Measurements from ENCODE around the gene TLR10.

Gene TLR10

GRCh38 chr4:38762560-38762959 is 20.2 kb downstream of the TLR10 start:
- Histone ChIP-seq H3K9me2 (ENCODE audit: low read depth, low read length) (no peaks in the 10 kb centered on the region), H3K9ac (ENCODE audit: low read length) (peak overlapping the region; percentile 94), H3K79me2 (ENCODE audit: insufficient read depth, low read length) (no peaks in the 10 kb centered on the region), H2AFZ (ENCODE audit: low read length) (no peak overlapping the region), H3K27me3 (ENCODE audit: insufficient read depth, low read length) (no peaks in the 10 kb centered on the region), H3K4me3 (ENCODE audit: low read depth, low read length, poor library complexity, severe bottlenecking) (peak overlapping the region; percentile 50), H3K36me3 (ENCODE audit: insufficient read depth, low read length) (peaks cover 26% of the 10 kb centered on the region), H3K4me2 (ENCODE audit: low read length) (peak overlapping the region; percentile 78), H3K9me3 (ENCODE audit: low read length) (peaks cover 5% of the 10 kb centered on the region; the same call in 1 of the 2 replicates), H3K27ac (ENCODE audit: low read depth, low read length, poor library complexity, severe bottlenecking) (peak overlapping the region; percentile 100), H3K4me1 (ENCODE audit: insufficient read depth, low read length, severe bottlenecking) (peaks cover 67% of the 10 kb centered on the region), H3F3A (ENCODE audit: insufficient read depth, low read length) (peaks cover 4% of the 10 kb centered on the region; the same call in 1 of the 2 replicates), H4K20me1 (ENCODE audit: insufficient read depth, low read length) (no peaks in the 10 kb centered on the region)
- TF ChIP-seq CTCF (IDR thresholded peaks at IDR 0.05; ENCODE audit: low read length) = no peak
- TF ChIP-seq EZH2 (IDR thresholded peaks at IDR 0.05; ENCODE audit: borderline replicate concordance, low read length) = no peak

- Histone ChIP-seq H3K4me1 (ENCODE audit: insufficient read depth, low read length, severe bottlenecking) (peaks cover 73% of the 10 kb centered on the region), H3K9ac (ENCODE audit: low read length) (peak overlapping the region; percentile 67), H3K9me2 (ENCODE audit: low read depth, low read length) (no peaks in the 10 kb centered on the region), H3F3A (ENCODE audit: insufficient read depth, low read length) (peaks cover 4% of the 10 kb centered on the region; the same call in 1 of the 2 replicates), H2AFZ (ENCODE audit: low read length) (no peak overlapping the region), H3K27me3 (ENCODE audit: insufficient read depth, low read length) (no peaks in the 10 kb centered on the region), H3K4me3 (ENCODE audit: low read depth, low read length, poor library complexity, severe bottlenecking) (no peak overlapping the region), H4K20me1 (ENCODE audit: insufficient read depth, low read length) (no peaks in the 10 kb centered on the region), H3K79me2 (ENCODE audit: insufficient read depth, low read length) (no peaks in the 10 kb centered on the region), H3K9me3 (ENCODE audit: low read length) (no peaks in the 10 kb centered on the region), H3K27ac (ENCODE audit: low read depth, low read length, poor library complexity, severe bottlenecking) (peak overlapping the region; percentile 100), H3K36me3 (ENCODE audit: insufficient read depth, low read length) (peaks cover 3% of the 10 kb centered on the region; the same call in 1 of the 2 replicates), H3K4me2 (ENCODE audit: low read length) (peak overlapping the region; percentile 78)
- no peak for TF ChIP-seq CTCF (IDR thresholded peaks at IDR 0.05; ENCODE audit: low read length)
- TF ChIP-seq EZH2 (IDR thresholded peaks at IDR 0.05; ENCODE audit: borderline replicate concordance, low read length) = no peak
Measured at GRCh38 chr4:38759790-38760122, 23.0 kb downstream of the TLR10 start.

GRCh38 chr4:38759113-38759789 is 23.5 kb downstream of the TLR10 start:
- Histone ChIP-seq H3K27ac (ENCODE audit: low read depth, low read length, poor library complexity, severe bottlenecking) (peak overlapping the region; percentile 100), H3K27me3 (ENCODE audit: insufficient read depth, low read length) (no peaks in the 10 kb centered on the region), H3K79me2 (ENCODE audit: insufficient read depth, low read length) (no peaks in the 10 kb centered on the region), H3K9ac (ENCODE audit: low read length) (peak overlapping the region; percentile 67), H4K20me1 (ENCODE audit: insufficient read depth, low read length) (no peaks in the 10 kb centered on the region), H3K36me3 (ENCODE audit: insufficient read depth, low read length) (peaks cover 3% of the 10 kb centered on the region; the same call in 1 of the 2 replicates), H3K4me1 (ENCODE audit: insufficient read depth, low read length, severe bottlenecking) (peaks cover 73% of the 10 kb centered on the region), H3K4me2 (ENCODE audit: low read length) (peak overlapping the region; percentile 78), H3K4me3 (ENCODE audit: low read depth, low read length, poor library complexity, severe bottlenecking) (peak overlapping the region; percentile 19), H2AFZ (ENCODE audit: low read length) (no peak overlapping the region), H3K9me3 (ENCODE audit: low read length) (no peaks in the 10 kb centered on the region), H3F3A (ENCODE audit: insufficient read depth, low read length) (peaks cover 4% of the 10 kb centered on the region; the same call in 1 of the 2 replicates), H3K9me2 (ENCODE audit: low read depth, low read length) (no peaks in the 10 kb centered on the region)
- TF ChIP-seq CTCF (IDR thresholded peaks at IDR 0.05; ENCODE audit: low read length) = peak; percentile 80
- no peak for TF ChIP-seq EZH2 (IDR thresholded peaks at IDR 0.05; ENCODE audit: borderline replicate concordance, low read length)
